22Rv1 (cell line): ENCODE results near the gene MZB1.
"Not testable (repeated sequence)": the region's sequence is repeated elsewhere in the genome, so short reads cannot be mapped to it uniquely, and the experiment has no call there.

Experiments used
- H3K27ac ChIP-seq: fragments of 450-650 bp; 2 replicates; pipeline ENCODE4 v1.5.1; 2017
- ZFX ChIP-seq: fragments of 450-650 bp; IDR thresholded peaks from 2 replicates; pipeline ENCODE4 v1.6.1; 2017; ENCODE audit warnings: antibody characterized with exemption, borderline replicate concordance
- TF ChIP-seq, protein P1 (sequence below): fragments of 450-650 bp; IDR thresholded peaks from 2 replicates; pipeline ENCODE4 v1.5.1; 2017; ENCODE audit warnings: mild to moderate bottlenecking

MZB1 gene

DNA sequence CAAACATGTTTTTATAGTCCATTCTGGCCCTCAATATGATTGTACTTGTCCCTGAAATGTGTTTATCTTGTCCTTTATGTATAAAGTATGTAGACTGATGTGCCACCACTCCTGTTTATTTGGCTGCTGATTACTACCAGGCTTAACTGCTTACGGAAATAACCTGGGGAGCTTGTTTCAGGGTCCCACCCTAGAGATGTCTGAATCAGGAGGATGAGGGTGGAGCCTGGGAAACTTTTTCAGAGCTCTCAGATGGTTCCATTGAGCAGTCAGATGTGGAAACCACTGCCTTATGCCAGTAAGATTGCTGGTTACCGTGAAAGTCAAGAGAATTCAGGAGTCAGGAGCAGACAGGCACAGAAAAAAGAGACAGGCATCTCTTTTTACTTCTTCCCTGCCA lies 25.8 kb downstream of the MZB1 start:
- no peak overlapping the region for H3K27ac ChIP-seq
- TF ChIP-seq, protein P1, sequence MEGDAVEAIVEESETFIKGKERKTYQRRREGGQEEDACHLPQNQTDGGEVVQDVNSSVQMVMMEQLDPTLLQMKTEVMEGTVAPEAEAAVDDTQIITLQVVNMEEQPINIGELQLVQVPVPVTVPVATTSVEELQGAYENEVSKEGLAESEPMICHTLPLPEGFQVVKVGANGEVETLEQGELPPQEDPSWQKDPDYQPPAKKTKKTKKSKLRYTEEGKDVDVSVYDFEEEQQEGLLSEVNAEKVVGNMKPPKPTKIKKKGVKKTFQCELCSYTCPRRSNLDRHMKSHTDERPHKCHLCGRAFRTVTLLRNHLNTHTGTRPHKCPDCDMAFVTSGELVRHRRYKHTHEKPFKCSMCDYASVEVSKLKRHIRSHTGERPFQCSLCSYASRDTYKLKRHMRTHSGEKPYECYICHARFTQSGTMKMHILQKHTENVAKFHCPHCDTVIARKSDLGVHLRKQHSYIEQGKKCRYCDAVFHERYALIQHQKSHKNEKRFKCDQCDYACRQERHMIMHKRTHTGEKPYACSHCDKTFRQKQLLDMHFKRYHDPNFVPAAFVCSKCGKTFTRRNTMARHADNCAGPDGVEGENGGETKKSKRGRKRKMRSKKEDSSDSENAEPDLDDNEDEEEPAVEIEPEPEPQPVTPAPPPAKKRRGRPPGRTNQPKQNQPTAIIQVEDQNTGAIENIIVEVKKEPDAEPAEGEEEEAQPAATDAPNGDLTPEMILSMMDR: no peak
- no peak for TF ChIP-seq ZFX

DNA sequence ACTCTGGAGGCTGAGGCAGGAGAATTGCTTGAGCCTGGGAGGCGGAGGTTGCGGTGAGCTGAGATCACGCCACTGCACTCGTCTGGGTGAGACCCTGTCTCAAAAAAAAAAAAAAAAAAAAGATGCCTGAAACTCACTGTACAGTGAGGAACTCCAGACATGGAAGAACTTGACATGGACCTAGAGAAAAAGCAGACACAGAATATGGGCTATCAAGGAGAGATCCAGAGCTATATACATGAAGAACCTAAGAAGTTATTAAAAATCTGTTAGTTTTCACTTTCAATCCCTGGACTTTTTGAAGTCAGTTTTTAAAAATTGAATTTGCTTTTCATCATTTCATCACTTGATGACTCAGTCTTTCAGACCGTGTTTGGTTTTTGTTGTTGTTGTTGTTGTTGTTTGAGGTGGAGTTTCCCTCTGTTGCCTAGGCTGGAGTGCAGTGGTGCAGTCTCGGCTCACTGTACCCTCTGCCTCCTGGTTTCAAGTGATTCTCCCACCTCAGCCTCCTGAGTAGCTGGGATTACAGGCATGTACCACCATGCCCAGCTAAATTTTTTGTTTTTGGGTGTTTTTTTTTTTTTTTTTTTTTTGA lies 27.8 kb downstream of the MZB1 start:
- H3K27ac ChIP-seq: no peak overlapping the region
- TF ChIP-seq ZFX: no peak
- TF ChIP-seq, protein P1: no peak

DNA sequence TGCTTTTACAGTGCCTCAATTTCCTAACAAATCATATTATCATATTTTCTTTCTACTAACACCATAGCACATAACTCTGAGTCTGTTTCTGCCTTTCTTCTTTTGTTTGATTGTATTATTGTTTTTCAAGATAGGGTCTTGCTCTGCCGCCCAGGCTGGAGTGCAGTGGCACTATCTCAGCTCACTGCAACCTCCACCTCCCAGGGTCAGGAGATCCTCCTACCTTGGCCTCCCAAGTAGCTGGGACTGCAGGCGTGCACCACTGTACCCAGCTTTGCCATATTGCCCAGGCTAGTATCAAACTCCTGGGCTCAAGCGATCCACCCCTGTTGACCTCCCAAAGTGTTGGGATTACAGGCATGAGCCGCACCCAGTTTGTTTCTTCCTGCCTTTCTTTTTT lies 29.3 kb downstream of the MZB1 start:
- H3K27ac ChIP-seq: no peak overlapping the region
- no peak for TF ChIP-seq ZFX

DNA sequence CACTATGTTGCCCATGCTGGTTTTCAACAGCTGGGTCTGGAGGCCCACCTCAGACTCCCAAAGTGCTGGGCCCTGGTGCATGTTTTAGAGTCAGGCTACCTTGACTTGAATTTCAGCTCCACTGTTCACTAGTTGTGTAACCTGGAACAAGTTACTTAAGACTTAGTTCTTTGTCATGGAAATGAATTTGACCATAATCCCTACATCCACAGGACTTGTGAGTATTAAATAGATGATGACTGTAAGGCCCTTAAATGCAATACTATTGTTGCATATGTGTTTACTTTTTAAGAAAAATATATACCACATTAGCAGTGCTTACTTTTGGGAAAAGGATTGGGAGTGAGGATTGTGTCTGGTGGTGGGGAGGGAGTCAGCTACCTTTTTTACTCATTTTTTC lies 31.6 kb downstream of the MZB1 start:
- TF ChIP-seq, protein P1: no peak
- no peak for TF ChIP-seq ZFX
- no peak overlapping the region for H3K27ac ChIP-seq

DNA sequence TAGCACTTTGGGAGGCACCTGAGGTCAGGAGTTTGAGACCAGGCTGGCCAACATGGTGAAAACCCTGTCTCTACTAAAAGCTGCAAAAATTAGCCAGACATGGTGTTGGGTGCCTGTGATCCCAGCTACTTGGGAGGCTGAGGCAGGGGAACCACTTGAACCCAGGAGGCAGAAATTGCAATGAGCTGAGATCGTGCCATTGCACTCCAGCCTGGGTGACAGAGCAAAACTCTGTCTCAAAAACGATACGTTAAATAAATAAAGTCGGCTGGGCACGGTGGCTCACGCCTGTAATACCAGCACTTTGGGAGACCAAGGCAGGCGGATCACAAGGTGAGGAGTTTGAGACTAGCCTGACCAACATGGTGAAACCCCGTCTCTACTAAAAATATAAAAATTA lies 33.8 kb downstream of the MZB1 start:
- H3K27ac ChIP-seq: not testable (repeated sequence)

DNA sequence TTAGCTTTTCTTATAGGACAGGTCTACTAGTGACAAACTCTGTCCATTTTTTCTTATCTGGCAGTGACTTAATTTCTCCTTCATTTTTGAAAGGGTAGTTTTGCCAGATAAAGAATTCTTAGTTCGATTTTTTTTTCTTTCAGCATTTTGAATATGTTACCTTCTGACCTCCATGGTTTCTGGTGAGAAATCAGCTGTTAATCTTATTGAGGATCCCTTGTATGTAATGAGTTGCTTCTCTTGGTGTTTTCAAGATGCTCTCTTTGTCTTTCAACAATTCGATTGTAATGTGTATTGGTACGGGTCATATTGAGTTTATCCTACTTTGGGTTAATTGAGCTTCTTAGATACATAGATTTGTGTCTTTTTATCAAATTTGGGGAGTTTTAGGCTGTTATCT lies 35.5 kb downstream of the MZB1 start:
- H3K27ac ChIP-seq: no peak overlapping the region
- no peak for TF ChIP-seq ZFX
- TF ChIP-seq, protein P1: no peak

DNA sequence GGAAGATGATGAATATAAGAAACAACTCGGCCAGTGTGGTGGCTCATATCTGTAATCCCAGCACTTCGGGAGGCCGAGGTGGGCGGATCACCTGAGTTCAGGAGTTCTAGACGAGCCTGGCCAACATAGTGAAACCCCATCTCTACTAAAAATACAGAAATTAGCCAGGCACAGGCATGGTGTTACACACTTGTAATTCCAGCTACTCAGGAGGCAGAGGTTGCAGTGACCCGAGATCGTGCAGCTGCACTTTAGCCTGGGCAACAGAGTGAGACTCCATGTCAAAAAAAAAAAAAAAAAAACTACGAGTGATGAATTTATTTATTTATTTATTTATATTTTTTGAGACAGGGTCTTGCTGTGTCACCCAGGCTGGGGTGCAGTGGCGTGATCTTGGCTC lies 41.9 kb downstream of the MZB1 start:
- not testable (repeated sequence) for H3K27ac ChIP-seq

DNA sequence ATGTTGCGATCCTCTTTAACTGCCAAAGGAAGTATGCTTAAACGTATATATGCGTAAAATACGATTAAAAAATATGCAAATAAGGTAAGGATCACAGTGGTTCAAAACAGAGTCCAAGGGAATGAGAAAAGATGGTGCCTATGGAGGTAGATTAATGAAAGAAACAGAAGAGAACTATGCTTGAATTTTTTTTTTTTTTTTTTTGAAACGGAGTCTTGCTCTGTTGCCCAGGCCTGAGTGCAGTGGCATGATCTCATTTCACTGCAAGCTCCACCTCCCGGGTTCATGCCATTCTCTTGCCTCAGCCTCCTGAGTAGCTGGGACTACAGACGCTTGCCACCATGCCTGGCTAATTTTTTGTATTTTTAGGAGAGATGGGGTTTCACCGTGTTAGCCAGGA lies 44.3 kb downstream of the MZB1 start:
- not testable (repeated sequence) for H3K27ac ChIP-seq

DNA sequence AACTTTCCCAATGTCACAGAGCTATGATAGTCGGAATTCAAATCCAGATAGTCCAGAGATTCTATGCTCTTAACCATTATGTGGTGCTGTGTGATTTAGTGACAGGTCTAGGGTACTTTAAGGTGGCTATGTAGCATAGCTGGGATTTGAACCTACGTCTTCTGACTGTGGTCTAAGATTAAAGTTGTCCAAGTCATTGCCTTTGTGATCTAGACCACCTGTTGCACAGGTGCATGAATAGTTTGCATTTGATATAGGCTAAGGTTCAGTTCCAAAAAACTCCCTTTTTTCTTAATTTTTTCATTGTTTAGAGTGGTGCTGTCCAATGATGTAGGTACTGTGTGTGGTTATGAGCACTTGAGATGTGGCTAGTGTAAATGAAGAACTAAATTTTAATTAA lies 45.5 kb downstream of the MZB1 start:
- TF ChIP-seq, protein P1: no peak
- TF ChIP-seq ZFX: no peak
- H3K27ac ChIP-seq: no peak overlapping the region

DNA sequence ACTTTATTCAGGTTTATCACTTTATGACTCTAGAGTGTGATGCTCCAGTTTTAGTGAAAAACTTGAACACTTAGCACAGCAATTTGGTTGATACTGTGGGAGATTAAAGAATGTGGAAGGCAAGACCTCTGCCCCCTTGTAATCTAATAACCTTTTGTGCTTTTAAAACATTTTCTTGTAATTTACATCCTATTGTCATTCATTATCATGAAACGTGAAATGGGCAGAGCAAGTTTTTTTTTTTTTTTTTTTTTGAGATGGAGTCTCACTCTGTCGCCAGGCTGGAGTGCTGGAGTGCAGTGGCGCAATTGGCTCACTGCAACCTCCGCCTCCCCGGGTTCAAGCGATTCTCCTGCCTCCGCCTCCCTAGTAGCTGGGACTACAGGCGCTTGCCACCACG lies 46.2 kb downstream of the MZB1 start:
- TF ChIP-seq ZFX: no peak
- TF ChIP-seq, protein P1: no peak
- no peak overlapping the region for H3K27ac ChIP-seq
